Loucy (cell line): ENCODE data around the gene BUB1B.

Source experiments
- H2AFZ ChIP-seq: fragments of 200-600 bp; sonication (generic); 2 replicates; pipeline ENCODE4 v1.6.0; 2016; ENCODE audit warnings: antibody characterized with exemption, mild to moderate bottlenecking, low read length, moderate library complexity
- H3F3A ChIP-seq: fragments of 200-600 bp; 2 replicates; pipeline ENCODE4 v1.6.0; 2016; ENCODE audit warnings: antibody characterized with exemption, low read depth, mild to moderate bottlenecking
- H3K27me3 ChIP-seq: fragments of 200-600 bp; sonication (generic); 2 replicates; pipeline ENCODE4 v1.6.1; 2014; ENCODE audit warnings: low read length, mild to moderate bottlenecking; ENCODE audit not compliant: insufficient read depth, poor library complexity, severe bottlenecking
- H3K36me3 ChIP-seq: fragments of 200-600 bp; sonication (generic); 2 replicates; pipeline ENCODE4 v1.6.1; 2016; ENCODE audit warnings: low read length; ENCODE audit not compliant: insufficient read depth
- H3K4me1 ChIP-seq: fragments of 200-600 bp; sonication (generic); 2 replicates; pipeline ENCODE4 v1.5.1; 2014; ENCODE audit warnings: low read length, mild to moderate bottlenecking; ENCODE audit not compliant: insufficient read depth, poor library complexity, severe bottlenecking
- H3K4me2 ChIP-seq: fragments of 200-600 bp; sonication (generic); 2 replicates; pipeline ENCODE4 v1.6.0; 2014; ENCODE audit warnings: antibody characterized with exemption, low read length, low read depth, mild to moderate bottlenecking; ENCODE audit not compliant: poor library complexity, severe bottlenecking
- H3K4me3 ChIP-seq: fragments of 200-600 bp; sonication (generic); 2 replicates; pipeline ENCODE4 v1.5.1; 2014; ENCODE audit warnings: low read length, mild to moderate bottlenecking, mixed read lengths; ENCODE audit not compliant: poor library complexity, severe bottlenecking
- H3K79me2 ChIP-seq: fragments of 200-600 bp; sonication (generic); 2 replicates; pipeline ENCODE4 v1.6.1; 2014; ENCODE audit warnings: low read length; ENCODE audit not compliant: insufficient read depth
- H3K9ac ChIP-seq: fragments of 200-600 bp; sonication (generic); 2 replicates; pipeline ENCODE4 v1.6.0; 2014; ENCODE audit warnings: mild to moderate bottlenecking, low read depth, low read length, moderate library complexity; ENCODE audit not compliant: poor library complexity, severe bottlenecking
- H3K9me2 ChIP-seq: fragments of 200-600 bp; sonication (generic); replicated peaks from 2 replicates; pipeline ENCODE4 v1.6.1; 2016; ENCODE audit warnings: low read depth, low read length, mixed read lengths
- H3K9me3 ChIP-seq: fragments of 200-600 bp; sonication (generic); 2 replicates; pipeline ENCODE4 v1.6.1; 2014; ENCODE audit warnings: mild to moderate bottlenecking, antibody characterized with exemption, low read length, low read depth; ENCODE audit not compliant: insufficient read depth
- H4K20me1 ChIP-seq: fragments of 200-600 bp; sonication (generic); 2 replicates; pipeline ENCODE4 v1.6.0; 2014; ENCODE audit warnings: antibody characterized with exemption, low read length, mild to moderate bottlenecking; ENCODE audit not compliant: insufficient read depth, poor library complexity, severe bottlenecking
- CTCF ChIP-seq: fragments of 200-600 bp; sonication (generic); conservative IDR thresholded peaks from 2 replicates; pipeline ENCODE4 v1.5.1; 2014; ENCODE audit warnings: mild to moderate bottlenecking, antibody characterized with exemption, low read length
- EZH2phosphoT487 ChIP-seq: fragments of 200-600 bp; IDR thresholded peaks from 2 replicates; pipeline ENCODE4 v1.6.1; 2018; ENCODE audit warnings: antibody characterized with exemption, mild to moderate bottlenecking, moderate library complexity, borderline replicate concordance

Gene BUB1B

GRCh38 chr15:40175160-40175559, 14.3 kb downstream of the BUB1B start:
- Histone ChIP-seq H3K9ac (no peak overlapping the region), H2AFZ (no peak overlapping the region), H3K9me2 (no peaks in the 10 kb centered on the region), H3K4me2 (no peak overlapping the region), H3K79me2 (peaks cover 63% of the 10 kb centered on the region), H3K27me3 (no peaks in the 10 kb centered on the region), H4K20me1 (peaks cover 3% of the 10 kb centered on the region), H3K4me1 (peaks cover 20% of the 10 kb centered on the region), H3K4me3 (no peak overlapping the region), H3F3A (no peaks in the 10 kb centered on the region), H3K9me3 (no peaks in the 10 kb centered on the region), H3K36me3 (peaks cover 67% of the 10 kb centered on the region)
- TF ChIP-seq CTCF (no peak), EZH2phosphoT487 (no peak)

- TF ChIP-seq EZH2phosphoT487 (no peak), CTCF (no peak)
- H3K9me3 ChIP-seq: no peaks in the 10 kb centered on the region
- peaks cover 65% of the 10 kb centered on the region for H3K36me3 ChIP-seq
- peaks cover 34% of the 10 kb centered on the region for H3K4me1 ChIP-seq
- H3K79me2 ChIP-seq: peaks cover 60% of the 10 kb centered on the region
- H3K4me3 ChIP-seq: no peak overlapping the region
- H2AFZ ChIP-seq: no peak overlapping the region
- H4K20me1 ChIP-seq: peaks cover 3% of the 10 kb centered on the region
- peak overlapping the region; percentile 48 for H3K4me2 ChIP-seq
- no peaks in the 10 kb centered on the region for H3K27me3 ChIP-seq
- no peak overlapping the region for H3K9ac ChIP-seq
- H3F3A ChIP-seq: no peaks in the 10 kb centered on the region
- H3K9me2 ChIP-seq: no peaks in the 10 kb centered on the region
These were observed 21.6 kb downstream of the BUB1B start for GRCh38 chr15:40182358-40183029.

DNA sequence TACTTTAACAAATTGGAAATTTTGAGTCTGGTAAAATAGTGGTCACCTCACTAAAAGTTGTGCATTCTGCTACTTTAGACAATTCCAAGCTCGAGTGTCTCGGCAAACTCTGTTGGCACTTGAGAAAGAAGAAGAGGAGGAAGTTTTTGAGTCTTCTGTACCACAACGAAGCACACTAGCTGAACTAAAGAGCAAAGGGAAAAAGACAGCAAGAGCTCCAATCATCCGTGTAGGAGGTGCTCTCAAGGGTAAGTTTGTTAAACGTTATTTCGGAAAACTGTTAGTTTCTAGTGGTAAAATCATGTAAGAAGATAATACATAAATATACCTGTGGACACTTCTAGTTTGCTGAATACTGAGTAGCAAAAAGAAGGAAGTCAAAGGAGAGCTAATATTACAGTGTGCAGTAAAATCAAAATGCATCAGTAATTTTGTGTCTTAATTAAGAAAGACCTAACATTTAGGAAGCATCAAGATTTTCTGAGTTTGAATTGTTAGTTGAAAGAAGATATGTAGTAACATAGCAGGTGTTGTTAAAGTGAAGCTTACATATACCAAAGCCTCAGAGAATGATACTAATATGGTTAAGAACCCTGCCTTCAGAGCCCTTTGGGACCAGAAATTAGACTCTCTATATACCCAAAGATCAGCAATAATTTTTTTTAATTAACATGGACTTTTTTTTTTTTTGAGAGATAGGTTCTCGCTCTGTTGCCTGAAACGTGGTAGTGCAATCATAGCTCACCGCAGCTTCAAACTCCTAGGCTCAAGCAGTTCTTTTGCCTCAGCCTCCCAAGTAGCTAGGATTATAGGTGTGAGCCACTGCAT, 23.0 kb downstream of the BUB1B start:
- Histone ChIP-seq H3K4me3 (no peak overlapping the region), H3F3A (no peaks in the 10 kb centered on the region), H3K4me2 (no peak overlapping the region), H2AFZ (no peak overlapping the region), H3K4me1 (peaks cover 21% of the 10 kb centered on the region), H3K36me3 (peaks cover 75% of the 10 kb centered on the region), H3K9me2 (no peaks in the 10 kb centered on the region), H3K27me3 (no peaks in the 10 kb centered on the region), H3K9me3 (no peaks in the 10 kb centered on the region), H3K9ac (no peak overlapping the region), H4K20me1 (peaks cover 3% of the 10 kb centered on the region), H3K79me2 (peaks cover 47% of the 10 kb centered on the region)
- no peak for TF ChIP-seq CTCF
- no peak for TF ChIP-seq EZH2phosphoT487
